Astrocyte (in vitro differentiated cells and primary cell): ENCODE data around the gene WT1. TPM values are rescaled to one million over a fixed set of nuclear protein-coding genes. Genes with fewer than 3 reads are reported as not detected.

Source experiments
- DNase-seq: peaks from one replicate; pipeline ENCODE4 v3.0.0-alpha.2; 2010; ENCODE audit warnings: low read depth
- FAIRE-seq: peaks from 2 replicates; lab custom pipeline; 2011; peaks lifted over from hg19 to GRCh38; lab: Jason Lieb, UNC
- H2AFZ ChIP-seq: 2 replicates; pipeline ENCODE4 v1.6.0; 2012; ENCODE audit warnings: low read depth, low read length, inconsistent platforms
- H3K27ac ChIP-seq: 2 replicates; pipeline ENCODE4 v1.5.1; 2011; ENCODE audit warnings: low read depth, low read length, inconsistent platforms
- H3K27me3 ChIP-seq: 2 replicates; pipeline ENCODE4 v1.6.0; 2011; ENCODE audit warnings: low read length, inconsistent platforms; ENCODE audit not compliant: insufficient read depth
- H3K36me3 ChIP-seq: 2 replicates; pipeline ENCODE4 v1.5.1; 2011; ENCODE audit warnings: low read length, inconsistent platforms; ENCODE audit not compliant: insufficient read depth
- H3K4me1 ChIP-seq: 2 replicates; pipeline ENCODE4 v1.5.1; 2011; ENCODE audit warnings: low read length, inconsistent platforms; ENCODE audit not compliant: insufficient read depth
- H3K4me2 ChIP-seq: 2 replicates; pipeline ENCODE4 v1.6.0; 2012; ENCODE audit warnings: low read length, inconsistent platforms
- H3K4me3 ChIP-seq: 2 replicates; pipeline ENCODE4 v1.5.1; 2011; ENCODE audit warnings: low read depth, mild to moderate bottlenecking, low read length, inconsistent platforms; ENCODE audit not compliant: insufficient read depth
- H3K79me2 ChIP-seq: 2 replicates; pipeline ENCODE4 v1.6.0; 2012; ENCODE audit warnings: mild to moderate bottlenecking, low read length, inconsistent platforms; ENCODE audit not compliant: insufficient read depth
- H3K9ac ChIP-seq: 2 replicates; pipeline ENCODE4 v1.6.0; 2012; ENCODE audit warnings: mild to moderate bottlenecking, low read length, inconsistent platforms
- H3K9me3 ChIP-seq: 2 replicates; pipeline ENCODE4 v1.5.1; 2012; ENCODE audit warnings: low read depth, mild to moderate bottlenecking, low read length, inconsistent platforms; ENCODE audit not compliant: insufficient read depth
- H4K20me1 ChIP-seq: 2 replicates; pipeline ENCODE4 v1.6.0; 2012; ENCODE audit warnings: low read length, inconsistent platforms; ENCODE audit not compliant: insufficient read depth
- H3K27ac Mint-ChIP-seq: one replicate; pipeline ENCODE4 v1.8.0; 2021; ENCODE audit warnings: mild to moderate bottlenecking, mixed read lengths; ENCODE audit not compliant: unreplicated experiment
- H3K27me3 Mint-ChIP-seq: one replicate; pipeline ENCODE4 v1.8.0; 2021; ENCODE audit warnings: low read depth, mixed read lengths; ENCODE audit not compliant: unreplicated experiment
- H3K36me3 Mint-ChIP-seq: one replicate; pipeline ENCODE4 v1.8.0; 2021; ENCODE audit warnings: low read depth, mixed read lengths; ENCODE audit not compliant: unreplicated experiment
- H3K4me1 Mint-ChIP-seq: one replicate; pipeline ENCODE4 v1.8.0; 2021; ENCODE audit warnings: low read depth, mixed read lengths; ENCODE audit not compliant: unreplicated experiment
- H3K4me3 Mint-ChIP-seq: one replicate; pipeline ENCODE4 v1.8.0; 2021; ENCODE audit warnings: mild to moderate bottlenecking, moderate library complexity, mixed read lengths; ENCODE audit not compliant: unreplicated experiment
- H3K9me3 Mint-ChIP-seq: one replicate; pipeline ENCODE4 v1.8.0; 2021; ENCODE audit warnings: mild to moderate bottlenecking, mixed read lengths; ENCODE audit not compliant: unreplicated experiment
- CTCF ChIP-seq: IDR thresholded peaks from 2 replicates; pipeline ENCODE4 v1.5.1; 2011; ENCODE audit warnings: low read depth, mild to moderate bottlenecking, inconsistent platforms, low read length, moderate library complexity; ENCODE audit not compliant: insufficient read depth
- EZH2 ChIP-seq: IDR thresholded peaks from 2 replicates; pipeline ENCODE4 v1.6.1; 2012; ENCODE audit warnings: mild to moderate bottlenecking, low read length, inconsistent platforms; ENCODE audit not compliant: insufficient read depth
- total RNA-seq: library from RNA; stranded (reverse); gene quantifications from 2 replicates; pipeline ENCODE4 v1.2.1, GENCODE V29; 2021

The WT1 gene
- total RNA-seq, 1 donor from 2014 or later, result 0.45 TPM

GRCh38 chr11:32447252-32447651 is 11.9 kb upstream of the WT1 start:
- Mint-ChIP-seq H3K27ac (no peak overlapping the region), H3K4me1 (no peaks in the 10 kb centered on the region), H3K36me3 (no peaks in the 10 kb centered on the region), H3K9me3 (no peaks in the 10 kb centered on the region), H3K4me3 (no peak overlapping the region), H3K27me3 (peaks cover 51% of the 10 kb centered on the region)
- Histone ChIP-seq H4K20me1 (no peaks in the 10 kb centered on the region), H3K9me3 (no peaks in the 10 kb centered on the region), H2AFZ (no peak overlapping the region), H3K36me3 (no peaks in the 10 kb centered on the region), H3K4me1 (no peaks in the 10 kb centered on the region), H3K27ac (no peak overlapping the region), H3K4me3 (no peak overlapping the region), H3K4me2 (no peak overlapping the region), H3K79me2 (no peaks in the 10 kb centered on the region), H3K9ac (no peak overlapping the region), H3K27me3 (peaks cover 37% of the 10 kb centered on the region)
- FAIRE-seq (no peak), DNase-seq (no peak)
- TF ChIP-seq CTCF, result no peak
- no peak for TF ChIP-seq EZH2

DNA sequence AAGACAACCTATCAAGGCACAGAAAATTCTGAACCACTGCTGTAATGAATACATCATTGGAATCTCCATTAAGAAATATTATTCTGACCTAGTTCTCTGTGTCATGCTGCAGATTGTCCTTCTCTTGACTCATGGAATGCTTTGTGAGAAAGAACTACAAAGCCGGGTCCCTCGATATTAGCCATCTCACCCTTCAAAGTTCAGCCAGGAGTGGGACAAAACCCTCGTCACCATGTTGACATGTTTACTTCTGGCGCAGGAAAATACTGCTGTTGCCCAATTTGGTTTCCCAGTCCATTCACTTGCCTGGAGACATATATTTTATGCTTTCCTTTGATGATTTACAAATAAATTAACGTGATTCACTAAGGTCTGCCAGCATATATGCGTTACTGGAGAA is 10.9 kb upstream of the WT1 start:
- H3K36me3 ChIP-seq, result no peaks in the 10 kb centered on the region
- peaks cover 56% of the 10 kb centered on the region for H3K27me3 Mint-ChIP-seq
- no peaks in the 10 kb centered on the region for H3K4me1 Mint-ChIP-seq
- no peaks in the 10 kb centered on the region for H4K20me1 ChIP-seq
- H3K4me1 ChIP-seq, result no peaks in the 10 kb centered on the region
- no peak for TF ChIP-seq EZH2
- TF ChIP-seq CTCF, result no peak
- no peaks in the 10 kb centered on the region for H3K36me3 Mint-ChIP-seq
- no peak overlapping the region for H2AFZ ChIP-seq
- no peak overlapping the region for H3K4me3 ChIP-seq
- H3K4me2 ChIP-seq, result no peak overlapping the region
- DNase-seq, result no peak
- no peak overlapping the region for H3K9ac ChIP-seq
- no peak overlapping the region for H3K4me3 Mint-ChIP-seq
- H3K27me3 ChIP-seq, result peaks cover 45% of the 10 kb centered on the region
- FAIRE-seq, result no peak
- peaks cover 2% of the 10 kb centered on the region for H3K9me3 Mint-ChIP-seq
- no peak overlapping the region for H3K27ac ChIP-seq
- H3K79me2 ChIP-seq, result no peaks in the 10 kb centered on the region
- H3K9me3 ChIP-seq, result no peaks in the 10 kb centered on the region
- no peak overlapping the region for H3K27ac Mint-ChIP-seq

GRCh38 chr11:32444186-32444585 is 8.8 kb upstream of the WT1 start:
- H3K79me2 ChIP-seq, result no peaks in the 10 kb centered on the region
- H3K27me3 Mint-ChIP-seq, result peaks cover 57% of the 10 kb centered on the region
- H3K4me3 Mint-ChIP-seq, result no peak overlapping the region

More at GRCh38 chr11:32444186-32444585, 8.8 kb upstream of the WT1 start:
- DNase-seq (no peak), FAIRE-seq (no peak)
- Mint-ChIP-seq H3K4me1 (no peaks in the 10 kb centered on the region), H3K27ac (no peak overlapping the region), H3K9me3 (peaks cover 4% of the 10 kb centered on the region), H3K36me3 (peaks cover 2% of the 10 kb centered on the region)
- Histone ChIP-seq H3K4me1 (no peaks in the 10 kb centered on the region), H3K27me3 (peaks cover 59% of the 10 kb centered on the region), H4K20me1 (no peaks in the 10 kb centered on the region), H3K36me3 (no peaks in the 10 kb centered on the region), H2AFZ (no peak overlapping the region), H3K9ac (no peak overlapping the region), H3K27ac (no peak overlapping the region), H3K9me3 (no peaks in the 10 kb centered on the region), H3K4me3 (no peak overlapping the region), H3K4me2 (no peak overlapping the region)
- TF ChIP-seq EZH2, result no peak
